NCI-H2029 treated with DMSO at 0.1 percent for 48 hours (cell line): ENCODE data around the gene HORMAD2.
"Not testable (repeated sequence)": the region's sequence is repeated elsewhere in the genome, so short reads cannot be mapped to it uniquely, and the experiment has no call there.

ENCODE experiments used
- DNase-seq: peaks from one replicate; lab custom pipeline; 2025; lab: John Stamatoyannopoulos, UW

The HORMAD2 gene

DNA sequence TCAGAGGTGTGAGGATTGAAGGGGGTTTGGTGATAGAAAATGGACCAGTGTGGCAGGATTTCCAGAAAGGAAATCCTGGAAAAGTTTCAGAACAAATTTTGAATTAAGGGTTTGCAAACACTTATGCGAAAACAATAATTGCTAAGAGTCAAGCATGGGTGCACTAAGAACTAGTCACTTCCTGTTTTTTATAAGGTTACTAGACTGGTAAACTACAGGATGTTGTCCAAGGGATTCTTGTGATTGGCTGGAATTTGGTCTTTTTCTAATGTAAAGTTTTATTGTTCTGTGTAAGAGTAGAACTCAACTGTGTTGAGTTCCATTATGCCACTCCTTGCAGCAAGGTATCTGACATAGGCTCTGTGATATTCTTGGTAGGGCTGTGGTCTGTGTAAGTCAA, 112.2 kb downstream of the HORMAD2 start:
- peak; percentile 28 for DNase-seq

DNA sequence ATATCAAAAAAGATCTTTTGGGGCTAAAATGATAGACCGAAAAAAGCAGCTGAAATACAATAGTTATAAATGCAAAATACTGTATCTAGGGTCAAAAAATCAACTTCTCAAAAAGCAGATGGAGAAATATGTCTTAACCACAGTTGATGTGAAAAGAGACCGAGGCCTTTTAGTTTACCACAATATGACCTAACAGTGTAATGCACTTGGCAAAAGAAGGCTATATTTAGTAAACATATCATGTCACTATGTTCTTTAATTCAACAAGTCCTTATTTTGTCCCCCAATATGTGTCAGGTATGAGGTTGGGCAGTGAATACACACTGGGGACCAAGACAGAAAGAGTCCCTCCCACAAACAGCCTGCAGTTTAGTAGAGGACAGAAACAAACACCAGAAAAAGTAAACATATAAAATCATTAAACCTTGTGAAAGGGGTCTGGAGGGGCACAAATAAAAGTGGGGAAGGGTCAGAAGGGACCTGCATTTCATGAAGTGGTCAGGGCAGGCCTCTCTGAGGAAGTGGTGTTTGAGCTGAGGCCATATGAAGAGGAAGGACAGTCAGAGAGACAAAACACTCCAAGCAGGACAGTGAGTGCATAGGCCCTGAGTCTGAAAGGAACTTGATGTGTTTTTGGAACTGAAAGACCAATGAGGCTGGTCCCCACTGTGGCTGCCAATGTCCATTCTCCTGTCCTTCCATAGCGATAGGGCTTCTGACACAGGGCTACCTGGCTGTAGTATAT, 112.9 kb downstream of the HORMAD2 start:
- DNase-seq: no peak

DNA sequence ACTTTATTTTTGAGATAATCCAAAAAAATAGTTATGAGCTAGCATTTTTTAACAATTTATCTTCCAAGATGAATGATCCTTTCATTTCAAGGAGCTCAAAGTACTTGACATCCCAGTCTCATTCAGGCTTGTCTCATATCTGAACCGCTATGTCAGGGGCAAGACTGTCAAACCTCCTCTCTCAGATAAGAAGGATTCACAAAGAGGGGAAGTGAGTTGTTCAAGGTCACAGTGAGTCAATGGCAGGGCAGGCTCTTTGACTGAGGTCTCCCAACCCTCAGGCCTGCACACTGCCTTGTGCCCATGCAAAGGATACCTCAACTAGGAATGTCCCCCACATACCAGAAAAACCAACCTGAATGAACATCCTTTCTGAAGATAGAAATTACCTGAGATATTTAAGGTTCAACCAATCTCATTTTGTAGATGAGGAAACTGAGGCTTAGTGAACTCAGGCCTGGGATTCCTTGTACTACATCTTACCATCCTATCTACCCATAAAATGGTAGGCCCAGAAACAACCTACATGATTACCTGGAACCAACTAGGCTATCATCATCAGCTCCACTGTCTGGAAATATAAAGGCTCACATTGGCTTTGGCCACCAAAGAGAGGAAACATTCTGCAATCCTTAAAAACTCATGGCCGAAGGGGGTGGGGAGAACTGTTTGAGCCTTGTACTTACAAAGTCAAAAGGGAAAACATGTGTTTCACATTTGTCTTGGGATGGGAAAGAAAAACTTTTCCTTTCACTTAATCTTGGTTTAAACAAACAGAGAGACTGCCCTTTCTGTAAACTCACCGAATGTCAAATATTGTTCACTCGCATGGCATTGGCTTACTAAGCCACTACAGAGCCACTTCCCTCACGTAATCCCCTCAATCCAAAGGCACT, 115.2 kb downstream of the HORMAD2 start:
- no peak for DNase-seq

DNA sequence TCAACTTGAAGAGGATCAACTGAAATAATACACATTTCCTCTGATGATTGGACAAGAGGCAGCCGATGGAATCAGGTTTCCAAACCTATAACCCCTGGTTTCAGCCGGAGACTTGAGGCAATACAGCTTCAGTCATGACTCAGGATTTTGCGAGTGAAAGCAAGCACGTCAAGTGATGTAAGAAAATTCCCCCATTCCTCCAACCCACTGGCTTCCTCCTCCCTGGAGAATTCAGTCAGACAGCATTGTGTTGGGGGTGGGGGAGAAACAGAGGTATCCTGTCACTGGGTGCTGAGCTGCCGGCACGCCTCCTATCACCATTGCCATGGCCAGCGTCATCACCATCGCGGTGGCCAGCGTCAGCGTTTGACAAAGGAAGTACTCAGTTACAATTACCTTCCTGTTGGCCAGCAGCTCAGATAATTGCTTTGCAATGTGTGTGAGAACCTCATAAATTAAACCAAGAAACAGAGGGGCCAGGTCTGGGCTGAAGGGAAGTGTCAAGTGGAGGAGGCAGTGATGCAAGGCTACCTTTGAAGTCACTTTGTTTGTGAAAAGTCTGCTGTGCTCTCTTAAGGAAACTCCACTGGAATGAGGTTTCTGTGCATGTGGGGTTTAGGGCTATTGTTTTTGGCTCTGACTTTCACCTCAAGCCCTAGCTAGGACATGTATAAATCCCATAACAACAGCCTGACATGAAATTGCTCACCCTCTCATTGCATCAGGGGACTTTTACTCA, 116.0 kb downstream of the HORMAD2 start:
- peak; percentile 97 for DNase-seq

DNA sequence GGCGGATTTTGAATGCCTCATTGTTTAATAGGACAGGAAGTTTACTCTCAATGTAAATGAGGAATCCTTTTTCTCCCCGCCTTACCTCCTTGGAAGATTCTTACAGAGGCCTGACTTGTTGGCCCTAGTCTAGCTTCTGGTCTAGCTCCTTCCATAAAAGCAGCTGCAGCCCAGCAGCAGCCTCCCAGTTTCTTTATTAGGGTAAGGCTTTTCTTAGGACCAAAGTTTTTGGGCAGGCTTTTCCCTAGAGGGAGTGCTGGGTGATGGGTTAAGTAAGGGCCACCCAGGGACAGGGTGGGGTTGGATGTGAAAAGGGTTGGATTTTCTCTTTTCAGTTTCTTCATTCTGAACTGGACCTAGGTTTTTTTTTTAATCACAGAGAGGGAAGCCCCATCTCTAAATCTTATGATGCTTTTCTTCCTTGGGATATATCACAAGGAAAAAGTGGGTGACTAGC, 116.6 kb downstream of the HORMAD2 start:
- no peak for DNase-seq

DNA sequence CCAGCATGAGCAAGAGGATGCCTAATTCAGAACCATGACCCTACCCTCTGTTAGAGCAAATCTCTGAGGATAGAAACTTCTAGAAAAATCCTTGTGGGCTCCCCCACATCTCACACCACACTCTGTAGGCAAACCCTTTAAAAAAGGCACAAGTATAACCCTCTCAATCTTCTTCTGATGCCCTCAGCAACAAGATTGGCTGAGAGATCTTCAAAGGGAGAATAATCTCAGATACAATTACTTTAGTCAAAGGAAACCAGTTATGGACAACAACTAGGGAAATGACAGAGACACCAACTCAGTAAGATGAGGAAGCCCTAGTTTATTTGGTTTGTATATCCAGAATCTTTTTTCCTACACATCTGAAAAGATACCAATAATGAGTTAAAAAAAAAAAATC, 117.1 kb downstream of the HORMAD2 start:
- no peak for DNase-seq

GRCh38 chr22:30198152-30198825, 118.0 kb downstream of the HORMAD2 start:
- no peak for DNase-seq

- DNase-seq: no peak
Measured at GRCh38 chr22:30198921-30199320, 118.7 kb downstream of the HORMAD2 start.

DNA sequence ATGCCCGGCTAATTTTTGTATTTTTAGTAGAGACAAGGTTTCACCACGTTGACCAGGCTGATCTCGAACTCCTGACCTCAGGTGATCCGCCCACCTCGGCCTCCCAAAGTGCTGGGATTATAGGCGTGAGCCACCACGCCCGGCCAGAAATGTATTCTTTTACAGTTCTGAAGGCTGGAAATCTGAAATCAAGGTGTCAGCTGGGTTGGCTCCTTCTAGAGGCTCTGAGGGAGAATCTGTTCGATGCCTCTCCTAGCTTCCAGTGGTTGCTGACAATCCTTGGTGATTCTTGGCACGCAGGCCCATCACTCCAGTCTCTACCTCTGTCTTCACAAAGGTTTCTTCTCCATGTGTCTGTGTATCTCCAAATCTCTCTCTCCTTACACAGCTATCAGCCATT, 120.6 kb downstream of the HORMAD2 start:
- DNase-seq: not testable (repeated sequence)

- DNase-seq: no peak
Measured at GRCh38 chr22:30201945-30202344, 121.7 kb downstream of the HORMAD2 start.

DNA sequence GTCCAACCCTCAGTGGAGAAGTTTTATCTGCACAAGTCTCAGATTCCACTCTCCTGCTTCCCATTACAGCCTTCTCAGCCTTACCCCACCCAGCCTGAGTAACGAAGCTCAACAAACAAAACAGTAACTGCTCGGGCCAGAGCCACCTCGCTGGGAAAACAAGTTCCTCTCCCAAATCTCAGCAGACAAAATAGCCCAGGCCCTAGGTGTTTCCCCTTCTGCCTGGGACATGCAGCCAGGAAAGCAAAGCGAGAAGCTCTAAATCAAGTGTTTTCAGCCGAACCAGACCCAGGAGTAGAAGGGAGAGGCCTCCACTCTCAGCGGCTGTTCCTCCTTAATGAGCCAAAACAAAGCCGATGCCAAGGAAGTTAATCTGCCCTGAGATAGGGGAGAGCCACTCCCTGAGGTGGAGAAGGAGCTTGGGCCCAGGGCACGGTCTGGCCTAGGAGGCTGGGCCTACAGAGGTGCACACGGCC, 122.3 kb downstream of the HORMAD2 start:
- DNase-seq: no peak

- no peak for DNase-seq
Measured at GRCh38 chr22:30204015-30204741, 123.9 kb downstream of the HORMAD2 start.

- no peak for DNase-seq
Measured at GRCh38 chr22:30204742-30205111, 124.5 kb downstream of the HORMAD2 start.

GRCh38 chr22:30205281-30206115, 125.2 kb downstream of the HORMAD2 start:
- peak; percentile 41 for DNase-seq

DNA sequence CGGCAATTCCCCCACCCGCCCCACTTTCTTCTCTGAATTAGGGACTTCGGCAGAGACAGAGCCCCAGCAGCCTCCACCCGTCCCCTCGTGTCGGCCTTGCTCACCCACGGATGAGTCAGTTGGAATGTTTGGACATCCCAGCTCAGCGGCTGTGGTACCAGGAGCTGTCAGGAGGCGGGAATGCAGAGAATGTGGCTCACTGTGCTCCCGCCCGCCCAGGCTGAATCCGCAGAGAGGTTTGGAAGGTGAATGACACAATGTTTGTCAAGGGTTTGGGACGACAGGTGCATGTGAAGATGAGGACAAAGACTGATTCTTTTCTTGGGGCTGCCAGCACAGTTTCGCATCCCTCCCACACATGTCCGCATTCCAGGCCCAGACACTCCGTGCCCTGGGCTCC, 126.7 kb downstream of the HORMAD2 start:
- DNase-seq: no peak

- DNase-seq: no peak
Measured at GRCh38 chr22:30208631-30209603, 128.7 kb downstream of the HORMAD2 start.

DNA sequence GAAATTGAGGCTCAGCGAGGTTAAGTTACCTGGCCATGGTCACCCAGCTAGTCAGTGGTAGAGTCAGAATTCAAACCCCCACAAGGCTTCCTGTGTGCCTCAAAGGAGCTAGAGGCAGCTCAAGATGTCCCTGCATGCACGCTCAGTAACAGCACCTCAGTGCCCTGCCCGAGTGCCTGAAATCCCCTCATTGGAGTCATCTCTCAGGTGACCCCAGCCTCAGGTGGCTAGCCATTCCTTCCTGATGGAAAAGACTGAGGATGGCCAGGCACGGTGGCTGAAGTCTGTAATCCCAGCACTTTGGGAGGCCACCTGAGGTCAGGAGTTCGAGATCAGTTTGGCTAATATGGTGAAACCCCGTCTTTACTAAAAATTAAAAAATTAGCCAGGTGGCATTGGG, 129.4 kb downstream of the HORMAD2 start:
- no peak for DNase-seq

GRCh38 chr22:30210235-30210909, 130.1 kb downstream of the HORMAD2 start:
- DNase-seq: no peak
